Ovary (tissue), 9 donors: ENCODE results near the gene MYO3A. TPM values are rescaled to one million over a fixed set of nuclear protein-coding genes. Genes with fewer than 3 reads are reported as not detected.

Experiments
- DNase-seq, 5 donors: peaks; one replicate each; pipeline ENCODE4 v3.0.0-alpha.2; 2019 to 2020
- H3K27ac ChIP-seq, 2 donors: fragments of 200-600 bp; one replicate each; pipeline versions ENCODE4 v1.5.1 to v1.8.0; 2019 to 2022
- H3K27me3 ChIP-seq: fragments of 200-600 bp; one replicate; pipeline ENCODE4 v1.8.0; 2022
- H3K36me3 ChIP-seq: fragments of 200-600 bp; sonication (generic); one replicate; pipeline ENCODE4 v1.5.1; 2019
- H3K4me1 ChIP-seq: one replicate; pipeline ENCODE4 v1.8.1; 2013; ENCODE audit warnings: mild to moderate bottlenecking, moderate library complexity; ENCODE audit not compliant: insufficient read depth
- H3K4me3 ChIP-seq: fragments of 200-600 bp; sonication (generic); one replicate; pipeline ENCODE4 v1.5.1; 2017
- H3K9me3 ChIP-seq, 2 donors: fragments of 200-600 bp in 1 of 2; sonication (generic) in 1 of 2; one replicate each; pipeline versions ENCODE4 v1.5.1 to v1.8.1; 2013 to 2019; ENCODE audit warnings: mild to moderate bottlenecking in 1 of 2, moderate library complexity in 1 of 2
- CTCF ChIP-seq, 3 donors: fragments of 450-650 bp in 2 of 3; fragments of 200-600 bp in 1 of 3; IDR thresholded peaks; one replicate each; pipeline versions ENCODE4 v1.5.1 to v1.8.0; 2016 to 2022; ENCODE audit warnings: antibody characterized with exemption in 3 of 3, mild to moderate bottlenecking in 1 of 3
- EP300 ChIP-seq: sonication (generic); formaldehyde crosslinking; IDR thresholded peaks from one replicate; pipeline ENCODE4 v1.6.1; 2017; ENCODE audit warnings: antibody characterized with exemption
- POLR2A ChIP-seq: fragments of 450-650 bp; IDR thresholded peaks from one replicate; pipeline ENCODE4 v1.6.1; 2017; ENCODE audit warnings: antibody characterized with exemption, mild to moderate bottlenecking, moderate library complexity
- WGBS, 3 donors: extraction: QIAGEN DNeasy Blood & Tissue Kit in 1 of 3; methylation state at CpG; one replicate each; pipeline versions ENCODE4 v1.1.5 to v1.1.7; 2013 to 2017; 5-methylcytosine and 5-hydroxymethylcytosine counted together
- intact Hi-C, 4 donors: fragments of 100-400 bp; cut with DNase I; formaldehyde crosslinking; loops; one replicate each; pipeline versions ENCODE4 v1.11.0 to v1.15.1; 2022 to 2023
- polyA plus RNA-seq, 2 donors: library from polyadenylated mRNA; stranded (reverse); fragments of 200-250 nt in 1 of 2; fragments of 350-450 nt in 1 of 2; fragmentation: Illumina TruSeq in 1 of 2; extraction: RNeasy Lipid Tissue Mini Kit (QIAGEN cat#74804) in 1 of 2; gene quantifications; one replicate each; pipeline ENCODE4 v1.2.3, GENCODE V29; 2013 to 2014
- total RNA-seq, 7 donors: library from RNA; depleted of rRNA in 2 of 7; stranded (reverse); fragments of >200 nt in 2 of 7; fragmentation: NEBNext Ultra II Directional in 3 of 7; extraction: Animal tissue kit (Norgen Biotek cat#: 25700) in 3 of 7; gene quantifications; one replicate each; pipeline versions ENCODE4 v1.1.0 to v1.2.4, GENCODE V29; 2016 to 2023
- donor health status: DM: no; HTN: no; CAD: no; lungs with moderate emphysema.
- donor health status: DM: no; HTN: no; CAD: no.
- donor health status: Bipolar disorder and iron deficiency.
- donor health status: DM: yes; HTN: yes; CAD: no.
- donor health status: DM: no; HTN: no; CAD: no.
- donor health status: DM: yes; HTN: yes; CAD: no.

MYO3A gene
- total and polyA plus RNA-seq, 9 donors, result 0.02 to 5.4 (median 0.15) TPM; not detected in 4

- intact Hi-C loops, result no loop called here
- H3K4me3 ChIP-seq, result no peak within 1 kb of the TSS
- H3K27me3 ChIP-seq, result no peaks in the 10 kb centered on the region
- WGBS, 3 donors, result 1 to 2% (median 1%) methylated on average over 60 of the region's 60 CpGs
- H3K9me3 ChIP-seq, result peaks cover 0 to 7% of the 10 kb centered on the region in 2 donors
- H3K36me3 ChIP-seq, result no peaks in the 10 kb centered on the region
- TF ChIP-seq EP300 (no peak), CTCF (IDR thresholded peaks at IDR 0.05) (no peak), POLR2A (no peak)
- no peaks in the 10 kb centered on the region for H3K4me1 ChIP-seq
- no peak for DNase-seq
- no peak within 1 kb of the TSS for H3K27ac ChIP-seq
Observed at GRCh38 chr10:26216585-26217395, 282.8 kb downstream of the MYO3A start, which contains the start of gene GAD2. GAD2 (plus strand) TSS chr10:26216774; CDS start chr10:26216810, 36 bp downstream.

GRCh38 chr10:26217396-26218086 lies 283.5 kb downstream of the MYO3A start:
- DNase-seq, result no peak
- 0 to 2% (median 1%) methylated on average over 48 to 64 of the region's 64 CpGs for WGBS, 3 donors

GRCh38 chr10:26219676-26220075 lies 285.6 kb downstream of the MYO3A start:
- no peaks in the 10 kb centered on the region for H3K27me3 ChIP-seq
- WGBS, 3 donors, result 58 to 61% (median 60%) methylated on average over 1 of the region's 1 CpG

More at GRCh38 chr10:26217396-26218086, 283.5 kb downstream of the MYO3A start:
- Histone ChIP-seq H3K27me3 (no peaks in the 10 kb centered on the region), H3K36me3 (no peaks in the 10 kb centered on the region), H3K27ac (no peak overlapping the region), H3K4me3 (no peak overlapping the region), H3K9me3 (peaks cover 0 to 6% of the 10 kb centered on the region in 2 donors), H3K4me1 (no peaks in the 10 kb centered on the region)
- intact Hi-C loops, result no loop called here
- no peak for TF ChIP-seq POLR2A
- no peak for TF ChIP-seq CTCF (IDR thresholded peaks at IDR 0.05)
- no peak for TF ChIP-seq EP300

More at GRCh38 chr10:26219676-26220075, 285.6 kb downstream of the MYO3A start:
- DNase-seq, result no peak
- TF ChIP-seq POLR2A (no peak), EP300 (no peak), CTCF (IDR thresholded peaks at IDR 0.05) (no peak)
- H3K36me3 ChIP-seq, result no peaks in the 10 kb centered on the region
- no peak overlapping the region for H3K27ac ChIP-seq
- H3K4me3 ChIP-seq, result no peak overlapping the region
- intact Hi-C loops, result no loop called here
- peaks cover 0 to 6% of the 10 kb centered on the region in 2 donors for H3K9me3 ChIP-seq
- no peaks in the 10 kb centered on the region for H3K4me1 ChIP-seq
